Left forelimb (tissue), 1 donor: Measurements from ENCODE around the gene UGT3A2.

ENCODE experiments used
- DNase-seq: peaks from one replicate; pipeline ENCODE4 v3.0.0-alpha.2; 2018; ENCODE audit warnings: low spot score

UGT3A2 gene

DNA sequence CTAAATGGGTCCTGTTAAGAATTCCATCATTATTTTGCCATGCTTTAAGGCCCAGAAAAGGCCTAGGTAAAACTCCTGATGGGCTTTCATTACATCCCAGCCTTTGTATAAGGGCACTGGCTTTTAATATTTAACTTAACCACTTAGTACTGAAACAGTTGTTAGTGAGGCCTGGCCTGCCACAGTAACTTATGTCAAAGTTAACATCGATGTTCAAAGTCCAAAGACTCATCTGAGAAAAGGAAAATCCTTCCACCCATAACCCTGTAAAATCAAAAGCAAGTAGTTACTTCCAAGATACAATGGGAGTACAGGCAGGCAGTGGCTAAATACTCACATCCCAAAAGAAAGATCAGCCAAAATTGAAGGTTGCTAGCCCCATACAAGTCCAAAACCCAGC is 60.5 kb downstream of the UGT3A2 start:
- DNase-seq = no peak

DNA sequence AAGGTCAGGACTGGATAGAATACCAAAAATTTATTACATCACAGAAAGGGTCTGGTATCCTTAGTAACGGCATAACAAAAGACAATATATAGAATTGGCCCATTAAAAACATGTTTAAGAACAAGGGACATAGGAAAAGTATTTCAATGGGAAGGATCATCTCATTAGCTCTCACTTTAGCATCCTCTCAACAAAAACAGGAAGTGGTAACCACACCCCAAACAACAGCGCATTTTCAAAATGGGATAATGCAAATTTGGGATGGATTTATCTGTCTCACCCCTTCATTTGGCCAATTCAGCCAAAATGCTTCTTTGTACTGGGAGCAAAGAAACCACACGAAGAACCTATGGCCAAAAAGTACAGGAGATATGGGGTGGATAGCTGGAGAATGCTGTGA is 65.7 kb downstream of the UGT3A2 start:
- DNase-seq = no peak

DNA sequence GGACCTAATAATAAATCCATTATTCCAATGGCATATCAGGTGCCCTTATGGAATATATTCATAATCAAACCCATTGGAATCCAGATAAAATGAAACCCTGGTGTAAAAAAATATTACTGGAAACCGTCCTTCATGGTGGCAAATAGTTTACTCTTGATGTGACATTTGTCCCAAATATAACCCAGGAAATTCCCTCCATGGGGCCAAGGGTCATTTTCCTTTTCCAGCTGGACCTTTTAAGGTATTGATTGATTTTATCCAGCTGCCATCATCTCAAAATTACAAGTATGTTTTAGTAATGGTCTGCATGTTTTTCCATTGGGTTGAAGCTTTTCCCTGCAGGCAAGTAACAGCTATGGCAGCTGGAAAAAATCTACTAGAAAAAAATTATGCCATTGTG is 67.1 kb downstream of the UGT3A2 start:
- no peak for DNase-seq

DNA sequence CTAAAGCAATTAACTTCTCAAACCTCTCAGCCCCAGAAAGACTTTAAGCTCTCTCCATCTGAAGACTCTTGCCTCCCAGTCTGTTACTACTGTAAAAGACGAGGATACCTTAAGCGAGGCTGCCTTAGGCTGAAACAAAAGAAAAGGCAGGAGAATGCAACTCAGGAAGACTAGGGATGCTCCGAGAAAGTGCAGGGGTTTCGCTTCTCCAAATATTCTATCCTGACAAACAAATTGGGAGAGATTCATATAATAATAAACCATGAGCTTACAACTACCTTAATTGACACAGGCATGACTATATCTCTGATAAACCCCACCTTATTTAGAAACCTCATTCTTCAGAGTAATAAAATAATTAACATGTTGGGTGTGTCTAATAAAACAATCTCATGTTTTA is 70.6 kb downstream of the UGT3A2 start:
- DNase-seq = no peak

DNA sequence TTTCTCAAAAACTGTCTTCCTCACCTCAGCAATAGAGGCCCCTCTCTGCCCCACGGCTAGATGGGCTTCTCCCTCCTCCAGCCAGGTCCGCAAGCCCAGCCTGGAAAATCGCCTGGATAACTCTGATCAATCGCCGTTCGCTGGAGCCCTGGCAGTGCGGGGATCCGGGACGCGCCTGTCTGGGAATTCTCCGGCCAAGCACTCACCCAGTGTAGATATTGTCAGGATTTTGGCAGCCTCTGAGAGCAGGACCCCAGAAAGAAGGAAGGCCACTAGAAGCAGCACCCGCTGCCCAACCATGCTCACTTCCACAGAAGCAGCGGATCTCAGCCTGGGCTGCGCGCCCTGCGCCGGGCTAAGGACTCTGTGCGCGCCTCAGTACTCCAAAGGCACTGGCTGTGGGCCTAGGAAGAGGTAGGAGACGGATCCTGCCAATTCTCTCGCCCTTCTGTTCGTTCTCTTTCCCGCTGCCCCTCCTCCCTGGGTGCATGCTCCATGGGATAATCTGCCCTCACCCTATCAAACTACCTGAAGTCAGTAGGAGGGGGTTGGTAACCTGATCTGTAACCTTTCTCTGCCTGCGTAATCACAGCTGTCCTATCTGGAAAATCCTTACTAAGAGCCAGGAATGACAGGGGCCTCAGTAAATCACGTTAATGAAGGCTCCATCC is 75.6 kb downstream of the UGT3A2 start, which contains the start of gene UGT3A1:
Gene UGT3A1 (minus strand): TSS at position 450 of the 671 bp plus-strand sequence. CDS start 150 bp downstream, at position 300.
- no peak for DNase-seq

DNA sequence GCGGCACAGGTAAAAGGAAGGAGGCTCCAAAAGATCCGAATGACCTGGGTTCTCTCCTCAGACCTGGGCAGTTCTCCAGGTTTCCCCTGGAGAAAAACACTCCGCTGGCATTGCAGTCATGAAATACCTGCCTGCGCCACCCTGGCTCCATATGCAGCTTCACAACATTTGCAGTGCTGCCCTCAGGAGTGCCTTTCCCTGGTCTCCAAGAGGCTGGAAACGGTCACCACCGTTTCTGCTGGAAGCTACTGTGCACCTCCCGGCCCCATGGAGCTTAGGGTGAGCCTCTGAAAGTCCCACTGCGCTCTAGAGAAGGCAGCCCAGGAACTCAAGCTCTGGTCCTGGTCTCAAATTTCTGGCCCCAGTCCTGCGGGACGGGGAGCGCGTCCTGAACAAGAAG is 76.2 kb downstream of the UGT3A2 start:
- DNase-seq = no peak

DNA sequence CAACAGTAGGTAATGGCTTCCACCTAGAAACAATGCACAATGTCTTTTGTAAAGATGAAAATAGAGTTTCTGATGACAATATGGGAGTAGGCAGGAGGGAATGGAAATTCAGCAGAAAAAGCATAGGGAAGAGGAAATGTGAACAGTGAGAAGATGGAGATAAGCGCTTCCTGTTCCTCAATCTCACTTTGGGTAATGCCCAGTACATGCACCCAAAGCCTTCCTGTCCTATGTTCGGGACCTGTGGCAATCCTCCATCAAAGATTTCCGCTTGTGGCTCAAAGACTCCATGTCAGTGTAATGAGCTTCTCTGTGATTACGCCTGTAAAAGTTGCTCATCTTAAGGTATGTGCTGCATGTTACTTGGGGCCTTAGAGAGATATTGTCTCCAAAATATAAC is 78.2 kb downstream of the UGT3A2 start:
- DNase-seq = no peak

DNA sequence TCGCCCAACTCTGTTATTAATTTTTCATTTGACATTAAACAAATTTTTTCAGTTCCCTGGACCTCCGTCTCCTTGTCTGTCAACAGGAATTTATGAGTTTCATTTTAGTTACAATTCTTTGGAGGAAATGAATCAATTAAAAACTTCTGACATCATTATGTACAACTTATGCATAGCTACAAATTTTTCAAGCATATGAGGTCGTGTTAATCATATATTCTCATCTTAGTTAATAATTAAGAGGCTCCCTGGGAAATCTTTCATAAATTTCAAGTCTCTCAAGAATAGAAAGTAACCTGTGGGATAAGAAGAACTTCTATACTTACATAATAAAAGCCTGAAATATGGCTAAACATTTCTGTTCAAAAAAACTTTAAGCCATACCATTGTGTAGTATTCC is 78.9 kb downstream of the UGT3A2 start:
- no peak for DNase-seq
